Activated naive CD4-positive, alpha-beta T cell (primary cell): ENCODE measurements around the gene METTL24.

Experiments used
- DNase-seq, 4 experiments: peaks; one replicate each; lab custom pipeline; 2025; lab: John Stamatoyannopoulos, UW

Gene METTL24, protein sequence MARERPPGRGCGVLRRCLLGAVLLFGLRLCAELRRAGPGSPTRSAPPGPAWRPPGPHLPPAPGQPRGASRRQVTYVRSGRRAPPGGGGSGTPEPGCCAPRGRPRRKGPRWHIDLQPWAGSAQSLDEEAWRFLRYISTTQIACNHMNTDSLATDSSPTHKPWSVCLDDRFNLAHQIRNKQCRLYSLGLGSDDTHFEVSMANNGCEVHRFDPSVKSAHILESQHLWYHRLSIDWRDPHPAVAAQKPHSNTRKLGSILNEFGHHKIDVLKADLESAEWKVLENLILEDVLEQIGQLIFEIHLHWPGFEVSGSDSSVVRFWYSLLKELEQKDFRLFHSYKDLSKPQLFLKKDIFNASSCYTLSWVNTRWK

DNA sequence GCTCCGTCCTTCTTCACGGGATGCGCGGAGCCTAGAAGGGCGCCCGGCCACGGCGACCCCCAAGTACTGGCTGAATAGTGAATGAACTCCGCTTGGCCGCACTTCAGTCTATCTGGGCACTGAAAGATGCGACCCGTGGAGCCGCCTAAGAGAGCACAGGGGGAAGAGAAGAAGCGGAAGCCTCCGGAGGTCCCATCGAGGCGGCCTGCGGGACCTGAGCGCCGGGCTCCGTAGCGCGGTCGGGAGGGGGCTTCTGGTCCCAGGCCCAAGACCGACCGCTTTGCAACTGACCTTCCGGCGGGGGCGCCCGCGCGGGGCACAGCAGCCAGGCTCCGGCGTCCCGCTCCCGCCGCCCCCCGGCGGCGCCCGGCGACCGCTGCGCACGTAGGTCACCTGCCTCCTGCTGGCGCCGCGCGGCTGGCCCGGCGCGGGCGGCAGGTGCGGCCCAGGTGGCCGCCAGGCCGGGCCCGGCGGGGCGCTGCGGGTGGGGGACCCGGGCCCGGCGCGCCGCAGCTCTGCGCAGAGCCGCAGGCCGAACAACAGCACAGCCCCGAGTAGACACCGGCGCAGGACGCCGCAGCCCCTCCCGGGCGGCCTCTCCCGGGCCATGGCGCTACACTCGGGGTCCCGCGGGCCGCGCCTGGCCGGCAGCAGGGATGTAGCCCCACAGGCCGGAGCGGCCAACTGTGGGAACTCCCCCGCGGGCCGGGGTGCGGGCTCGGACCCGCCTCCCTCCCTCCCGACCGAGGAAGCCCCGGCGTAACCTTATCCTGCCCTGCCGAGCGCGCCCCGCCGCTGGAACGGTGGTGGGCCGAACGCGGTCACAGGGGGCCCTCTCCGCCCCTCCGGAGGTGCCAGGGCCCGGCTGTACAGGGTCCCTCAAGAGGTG lies at the start of gene METTL24:
METTL24 (minus strand) TSS at position 686 of the 889 bp plus-strand sequence; CDS start at position 609, 77 bp downstream.
- DNase-seq, result peak in 1 of 4 experiments; percentile 3

DNA sequence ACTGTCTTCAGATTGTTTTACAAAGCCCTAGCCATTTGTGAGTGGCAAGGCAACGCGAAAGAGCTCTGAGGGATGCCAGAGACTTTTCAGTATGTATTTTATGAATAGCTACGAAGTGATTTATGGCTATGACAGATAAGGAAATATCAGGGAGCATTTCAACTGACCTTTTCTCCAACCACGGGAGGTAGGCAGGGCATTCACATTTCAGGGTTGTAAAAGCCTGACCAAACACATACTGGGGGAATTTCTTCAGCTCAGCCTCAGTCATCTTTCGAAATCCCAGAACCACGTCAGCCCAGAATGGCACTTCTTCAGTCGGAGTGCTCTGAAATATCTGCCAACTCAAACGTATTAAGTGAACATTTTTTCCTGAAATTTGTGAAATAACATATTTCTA lies 46.5 kb upstream of the METTL24 start:
- DNase-seq, result no peak

DNA sequence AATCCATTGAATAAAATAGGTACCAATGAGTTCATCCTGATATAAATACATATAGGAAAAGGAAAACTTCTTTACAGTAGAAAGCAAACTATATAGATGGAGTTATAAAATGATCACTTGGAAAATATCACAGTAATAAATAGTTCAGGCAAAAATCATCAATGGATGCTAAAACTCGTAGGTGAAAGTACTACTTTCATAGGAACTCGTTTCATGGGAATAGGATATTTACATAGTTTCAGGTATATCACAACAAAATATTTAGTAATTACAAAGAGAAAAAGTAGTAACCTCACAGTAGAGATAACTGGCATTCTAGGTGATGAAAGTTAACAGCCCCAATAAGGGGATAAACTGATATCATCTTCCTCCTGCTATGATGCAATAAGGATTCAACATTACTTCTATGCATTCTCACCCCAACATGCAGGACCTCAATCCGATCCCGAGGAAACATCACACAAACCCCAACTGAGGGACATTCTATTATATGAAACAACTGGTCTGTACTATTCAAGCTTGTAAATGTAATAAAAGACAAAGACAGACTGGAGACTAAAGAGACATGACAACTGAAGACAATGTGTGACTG lies 43.5 kb upstream of the METTL24 start:
- no peak for DNase-seq

DNA sequence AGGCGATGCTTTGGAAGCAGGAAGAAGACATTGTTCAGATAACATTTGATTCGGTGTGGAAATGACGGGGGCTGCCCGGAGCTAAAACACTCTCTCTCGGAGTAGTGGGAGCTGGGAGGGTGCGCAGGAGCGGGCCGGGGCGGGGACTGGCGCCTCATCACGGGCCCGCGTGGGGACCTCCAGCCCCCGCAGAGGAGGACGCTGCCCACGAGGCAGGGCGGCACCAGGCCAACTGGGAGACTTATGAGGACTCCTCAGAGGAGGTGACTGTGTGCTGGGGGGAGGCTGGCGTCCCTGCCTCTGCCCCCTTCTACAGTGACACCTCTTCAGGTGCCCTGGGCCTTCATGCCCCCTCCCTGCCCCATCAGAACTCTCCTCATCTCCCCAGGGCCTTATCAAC lies 42.1 kb upstream of the METTL24 start:
- no peak for DNase-seq

DNA sequence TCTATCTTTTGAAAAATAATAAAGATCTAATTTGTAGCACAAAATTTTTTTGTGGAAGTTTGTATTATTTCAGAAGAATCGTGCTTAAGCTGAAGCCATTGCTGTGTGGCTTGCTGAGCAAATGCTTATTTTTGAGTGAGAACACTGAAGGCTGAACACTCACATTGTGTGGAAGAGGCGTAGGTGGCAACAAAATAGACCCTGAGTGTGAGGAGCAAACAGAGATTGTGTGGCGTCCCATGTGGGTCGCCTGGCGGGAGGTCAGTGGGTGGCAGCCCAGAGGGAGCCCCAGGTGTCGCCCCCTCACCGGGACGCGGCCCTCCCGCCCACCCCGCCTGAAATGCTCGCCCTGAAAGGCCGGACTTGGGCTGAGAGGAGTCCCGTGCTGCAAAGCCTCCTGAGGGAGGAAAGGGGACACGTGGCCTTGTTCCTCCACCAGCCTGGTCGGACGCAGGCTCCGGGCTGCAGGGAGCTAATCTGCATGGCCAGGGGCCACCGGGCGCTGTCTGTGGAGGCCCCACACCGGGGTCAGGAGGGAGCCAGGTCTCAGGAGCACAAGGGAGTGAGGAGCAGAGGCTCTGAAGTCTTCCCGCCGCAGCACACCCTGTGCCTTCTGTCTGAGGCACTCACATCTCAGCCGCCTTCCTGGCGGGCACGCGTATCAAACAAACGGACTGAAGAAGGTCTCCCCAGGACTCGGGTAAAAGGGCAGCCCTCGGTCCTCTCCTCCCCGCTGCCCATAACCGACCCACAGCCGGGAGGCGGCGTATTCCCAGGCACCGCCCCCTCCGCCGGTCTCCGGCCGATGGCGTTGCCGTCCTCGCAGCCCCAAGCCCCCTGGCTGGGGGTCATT lies 41.3 kb upstream of the METTL24 start:
- no peak for DNase-seq

DNA sequence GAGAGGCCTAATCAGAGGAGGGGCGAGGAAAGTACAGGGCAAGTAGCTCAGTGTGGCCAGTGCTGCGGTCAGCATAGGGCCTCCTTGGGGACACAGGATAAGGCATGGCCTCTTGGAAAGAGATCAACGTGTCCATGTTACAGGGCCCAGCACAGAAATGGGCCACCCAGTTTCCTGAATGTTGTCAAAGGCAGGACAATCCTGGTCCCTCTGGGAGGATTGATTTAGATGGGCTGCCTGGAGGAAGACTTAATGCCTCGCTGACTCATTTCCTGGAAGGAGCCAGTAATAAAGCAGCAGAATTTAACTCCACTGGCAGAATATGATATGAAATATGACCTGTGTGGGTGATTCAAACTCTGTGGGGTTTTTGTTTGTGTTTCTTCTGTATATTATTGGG lies 40.6 kb upstream of the METTL24 start:
- DNase-seq, result no peak

DNA sequence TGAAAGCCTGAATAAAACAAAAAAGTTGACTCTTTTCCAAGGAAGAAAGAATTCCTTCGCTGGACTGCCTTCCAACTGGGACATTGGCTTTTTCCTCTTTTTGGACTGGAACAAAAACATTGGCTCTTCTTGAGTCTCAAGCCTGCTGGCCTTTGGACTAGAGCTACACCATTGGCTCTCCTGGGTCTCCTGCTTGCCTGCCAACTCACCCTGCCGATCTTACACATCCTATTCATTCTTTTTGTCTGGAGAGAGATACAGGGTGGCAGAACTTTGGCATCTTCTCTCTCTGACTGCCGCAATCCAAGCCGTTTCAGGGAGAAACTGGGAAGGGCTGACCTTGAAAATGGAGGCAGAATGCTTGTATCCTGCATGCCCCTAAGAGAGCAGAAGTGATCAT lies 37.1 kb upstream of the METTL24 start:
- DNase-seq, result no peak

DNA sequence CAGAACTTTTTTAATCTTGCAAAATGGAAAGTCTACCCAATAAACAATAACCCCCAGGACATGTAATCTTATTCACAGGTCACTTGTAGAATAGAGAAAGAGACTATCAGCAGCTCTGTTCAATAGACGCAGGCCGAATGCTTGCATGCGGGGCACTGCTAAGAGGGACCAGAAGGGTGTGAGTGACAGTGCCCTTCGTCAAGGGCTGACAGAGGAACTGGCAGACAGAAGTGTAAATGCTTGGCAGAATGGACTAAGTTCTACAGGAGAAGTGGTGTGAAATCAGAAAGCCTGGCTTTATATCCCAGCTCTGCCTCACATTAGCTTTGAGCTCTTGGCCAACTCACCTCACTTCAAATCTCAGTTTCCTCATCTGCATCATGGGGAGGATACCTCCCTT lies 36.3 kb upstream of the METTL24 start:
- no peak for DNase-seq

DNA sequence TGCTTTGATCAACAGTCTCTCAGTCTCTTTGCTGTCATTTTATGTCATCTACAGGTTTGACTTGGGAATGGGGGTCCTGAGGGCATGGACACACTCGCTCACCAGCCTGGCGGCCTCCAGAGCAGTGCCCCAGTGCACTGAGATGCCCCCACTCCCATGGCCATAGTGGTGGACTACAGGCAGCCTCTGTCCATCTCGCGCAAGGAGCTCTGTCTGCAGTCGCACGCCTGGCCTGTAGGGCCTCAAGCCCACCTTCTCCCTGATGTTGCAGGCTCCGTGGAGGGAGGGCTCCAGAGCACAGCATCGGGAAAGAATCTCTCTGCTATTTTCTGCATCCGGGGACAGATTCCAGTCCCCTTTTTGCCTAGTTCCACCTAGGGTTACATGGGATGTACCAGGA lies 34.6 kb upstream of the METTL24 start:
- DNase-seq, result no peak

DNA sequence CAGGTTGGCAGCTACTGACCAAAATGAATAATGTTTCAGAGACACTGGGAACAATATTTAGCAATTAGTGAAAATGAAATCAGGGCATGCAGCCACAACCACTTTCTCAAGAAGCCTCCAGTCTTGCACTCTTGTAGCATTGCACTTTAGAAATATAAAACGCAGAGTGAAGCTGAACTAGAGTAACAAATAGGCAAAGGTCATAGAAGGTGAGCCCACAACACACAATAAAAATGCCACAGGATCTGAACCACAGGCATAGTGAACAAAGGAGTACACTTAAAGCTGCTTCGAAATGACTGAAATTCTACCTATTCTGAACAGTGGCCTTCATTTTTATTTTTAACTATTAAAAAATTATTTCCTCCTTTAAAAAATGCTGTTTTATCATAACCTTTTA lies 32.3 kb upstream of the METTL24 start:
- DNase-seq, result no peak

DNA sequence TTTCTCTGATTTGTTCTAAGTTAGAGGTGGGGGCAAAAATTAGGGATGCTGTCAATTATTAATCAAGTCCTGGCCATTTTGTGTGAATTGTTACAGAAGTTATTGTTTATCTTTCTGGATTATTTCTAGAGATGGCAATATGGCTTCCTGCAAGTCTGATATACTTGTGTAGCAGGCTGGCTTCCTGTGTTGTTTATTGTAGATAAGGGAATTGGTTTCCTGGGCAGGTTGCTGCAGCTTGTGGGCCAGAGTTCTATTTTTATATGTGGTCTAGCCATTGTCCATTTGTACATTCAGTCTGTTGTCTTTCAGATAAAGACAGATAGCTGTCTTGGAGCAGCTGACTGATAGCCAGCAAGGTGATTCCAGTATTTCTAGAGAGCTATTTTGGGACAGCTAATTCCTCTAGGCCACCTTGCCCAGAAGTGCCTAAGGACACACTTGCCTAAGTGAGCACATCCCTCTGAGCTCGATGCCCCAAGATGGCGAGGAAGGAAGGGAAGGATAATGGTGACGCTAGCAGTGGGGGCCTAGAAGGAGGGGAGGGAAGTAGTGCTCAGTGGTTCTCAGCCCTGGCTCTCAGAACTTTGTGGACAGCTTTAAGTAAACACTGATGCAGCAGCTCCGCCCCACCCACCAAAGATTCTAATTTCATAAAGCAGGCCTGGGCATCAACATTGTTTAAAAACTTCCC lies 31.7 kb upstream of the METTL24 start:
- DNase-seq, result no peak

DNA sequence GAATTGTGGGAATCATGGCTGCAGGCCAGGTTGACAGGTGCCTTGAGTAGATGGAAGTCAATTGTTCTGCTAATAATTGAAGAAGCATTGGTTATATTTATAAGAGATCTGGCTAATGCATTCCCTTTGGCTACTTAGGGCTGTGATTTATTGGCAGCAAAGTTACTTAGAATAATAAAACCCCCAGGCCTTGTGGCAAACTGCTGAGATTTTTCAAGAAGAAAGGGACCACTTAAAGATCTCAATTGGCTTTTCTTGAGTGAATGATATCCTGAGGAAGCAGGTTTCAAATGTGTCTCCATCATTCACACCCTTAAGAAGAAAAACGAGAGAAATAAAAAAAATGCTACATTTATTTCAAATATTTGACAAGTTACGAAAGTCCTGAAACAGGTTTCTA lies 29.8 kb upstream of the METTL24 start:
- no peak for DNase-seq

DNA sequence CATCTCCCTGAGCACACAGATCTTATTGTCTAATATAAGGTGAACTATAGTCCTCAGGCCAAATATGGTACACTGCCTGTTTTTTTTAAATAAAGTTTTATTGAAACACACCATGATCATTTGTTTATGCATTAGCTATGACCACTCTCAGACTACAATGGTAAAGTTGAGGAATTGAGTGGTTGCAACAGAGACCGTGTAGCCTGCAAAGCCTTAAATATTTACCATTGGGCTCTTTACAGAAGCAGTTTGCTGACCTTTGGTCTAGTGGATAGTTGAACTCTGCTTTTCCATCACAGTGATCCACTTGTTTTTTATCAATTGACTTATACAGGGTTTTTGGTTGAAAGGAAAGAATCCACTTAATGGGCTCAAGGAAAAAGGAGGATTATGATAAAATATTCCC lies 27.3 kb upstream of the METTL24 start:
- no peak for DNase-seq

DNA sequence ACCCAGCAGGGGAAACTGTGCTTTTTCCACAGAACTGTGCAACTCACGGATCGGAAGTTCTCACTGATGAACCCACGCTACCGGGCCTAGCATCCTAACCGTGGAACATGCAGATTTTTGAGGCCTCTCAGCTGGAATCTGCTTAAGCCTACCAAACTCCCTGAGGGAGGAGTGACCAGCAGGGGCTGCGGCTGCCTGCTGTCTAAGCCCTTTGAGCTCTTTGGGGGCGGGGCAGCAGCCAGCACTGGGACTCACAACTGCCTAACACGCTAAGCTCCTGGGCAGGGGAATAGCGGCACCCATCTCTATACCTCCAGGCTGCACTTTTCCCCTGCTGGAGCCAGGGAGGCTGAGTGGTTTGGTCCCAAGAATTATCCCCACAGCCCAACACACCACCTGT lies 20.4 kb upstream of the METTL24 start:
- DNase-seq, result no peak

DNA sequence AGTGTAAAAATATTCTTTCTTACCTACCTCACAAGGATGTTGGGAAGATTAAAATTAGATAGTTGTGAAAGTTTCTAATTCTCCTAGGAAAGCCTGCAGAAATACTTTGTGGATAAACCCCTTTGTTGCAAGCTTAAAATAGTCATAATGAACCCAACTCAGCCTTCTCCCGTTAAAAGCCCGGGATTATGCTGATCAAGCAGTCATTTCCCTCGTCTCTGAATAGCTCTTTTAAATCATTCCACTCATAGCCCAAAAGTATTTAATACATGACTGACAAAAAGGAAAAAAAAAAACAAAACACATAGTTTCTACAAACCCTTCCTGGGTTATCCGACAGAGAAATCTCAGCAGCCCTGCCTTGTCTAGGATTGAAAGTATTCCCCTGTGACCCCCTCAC lies 10.9 kb upstream of the METTL24 start:
- no peak for DNase-seq

DNA sequence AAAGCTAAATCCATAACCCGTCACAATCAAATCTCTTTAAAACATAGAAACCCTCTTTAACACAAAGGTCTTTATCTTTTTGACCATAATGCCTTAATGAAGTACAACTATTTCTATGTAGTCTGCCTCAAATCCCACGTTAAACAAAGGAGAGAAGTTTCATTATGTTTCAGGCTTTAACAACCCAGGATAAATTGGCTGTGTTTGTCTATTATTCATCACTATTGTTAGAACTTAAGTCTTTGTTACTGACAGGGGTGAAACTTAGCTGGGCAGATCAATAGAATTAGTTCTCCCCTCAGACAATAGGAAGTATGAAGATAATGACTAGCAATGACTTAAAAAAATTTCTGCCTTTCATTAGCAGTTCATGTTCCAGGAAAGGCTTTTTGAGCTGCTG lies 10.1 kb upstream of the METTL24 start:
- DNase-seq, result no peak

DNA sequence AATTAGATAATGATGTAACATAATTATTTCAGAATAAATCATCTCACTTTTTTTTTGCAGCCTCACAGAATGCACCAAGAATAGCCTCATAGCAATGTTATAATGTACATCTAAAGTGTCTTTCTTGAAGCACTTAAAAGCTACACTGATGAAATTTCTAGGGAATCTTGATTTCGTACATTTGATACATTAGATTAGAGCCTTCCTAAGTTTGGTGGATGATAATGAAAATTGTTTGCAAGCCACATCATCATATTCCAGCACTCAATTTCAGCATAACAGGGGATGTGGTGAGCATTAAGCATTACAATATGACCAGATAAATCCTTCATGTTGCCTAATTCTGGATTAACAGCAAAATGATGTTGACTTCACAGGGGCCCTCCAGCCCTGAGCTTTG lies 9.7 kb upstream of the METTL24 start:
- no peak for DNase-seq

DNA sequence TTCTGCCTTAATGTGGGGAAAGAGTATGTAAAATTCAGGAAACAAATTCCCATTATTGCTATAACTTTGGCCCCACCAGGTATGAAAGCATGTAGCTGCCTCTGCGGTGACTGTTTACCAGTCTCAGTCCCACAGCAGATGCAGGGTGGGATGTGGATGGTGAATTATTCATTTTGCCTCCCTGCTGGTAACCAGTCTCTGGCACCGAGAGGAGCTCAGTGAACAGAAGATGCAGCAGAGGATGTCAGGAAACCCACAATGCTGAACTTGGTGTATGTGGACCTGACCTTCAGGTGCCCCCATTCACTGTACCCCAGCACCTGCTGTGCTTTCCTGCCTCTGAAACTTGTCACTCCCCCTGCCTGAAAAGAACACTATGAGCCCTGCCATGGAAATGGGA lies 8.8 kb upstream of the METTL24 start:
- DNase-seq, result no peak

DNA sequence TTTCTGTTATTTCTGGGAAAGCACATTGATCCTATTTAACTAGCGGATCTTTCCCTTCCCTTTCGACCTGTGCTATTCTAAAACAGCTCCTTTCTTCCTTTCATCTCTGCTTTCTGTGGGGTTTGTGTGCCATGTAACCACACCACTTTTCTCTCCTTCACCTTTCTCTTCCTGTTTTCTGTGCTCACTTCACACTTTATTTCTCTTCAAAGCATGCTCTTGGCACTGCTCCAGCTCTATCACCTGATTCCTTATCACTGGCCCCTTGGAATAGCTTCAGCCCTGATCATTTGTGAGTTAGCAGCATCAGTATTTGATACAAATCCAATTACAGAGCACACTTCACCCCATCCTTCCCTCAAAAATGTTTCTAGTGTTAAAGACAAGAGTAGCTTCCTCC lies 8.1 kb upstream of the METTL24 start:
- DNase-seq, result no peak

DNA sequence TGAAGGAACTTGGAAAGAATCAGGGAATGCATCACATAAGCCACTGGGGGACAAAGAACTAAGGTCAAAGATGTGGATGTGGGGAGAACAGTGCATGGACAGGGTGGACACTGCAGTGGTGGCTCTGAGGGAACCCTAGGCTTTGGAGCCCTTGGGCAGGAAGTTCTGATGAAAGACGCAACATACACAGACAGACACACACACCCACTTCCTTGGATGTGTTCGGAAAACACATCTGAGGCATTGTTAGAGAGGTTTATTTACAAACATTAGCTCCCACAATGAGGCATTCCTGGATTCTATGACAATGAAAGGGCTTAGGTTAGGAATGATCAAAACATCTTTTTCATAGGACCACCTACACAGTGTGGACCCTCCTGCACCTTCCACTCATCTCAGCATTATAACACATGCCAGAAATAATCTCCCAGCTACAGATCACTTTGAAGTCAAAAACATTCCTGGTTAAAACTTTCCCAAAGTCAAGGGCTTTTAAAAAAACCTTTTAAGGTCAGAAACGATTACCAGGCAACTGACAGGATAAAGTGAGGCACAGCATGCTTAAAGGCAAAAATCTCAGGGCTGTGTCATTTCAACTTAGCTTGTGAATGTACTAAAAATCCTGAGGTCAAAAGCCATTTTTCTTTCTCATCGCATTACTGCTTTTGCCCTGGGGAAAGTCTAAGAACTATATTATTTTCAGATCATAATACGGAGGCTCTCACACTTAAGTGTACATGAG lies 6.4 kb upstream of the METTL24 start:
- DNase-seq, result no peak

DNA sequence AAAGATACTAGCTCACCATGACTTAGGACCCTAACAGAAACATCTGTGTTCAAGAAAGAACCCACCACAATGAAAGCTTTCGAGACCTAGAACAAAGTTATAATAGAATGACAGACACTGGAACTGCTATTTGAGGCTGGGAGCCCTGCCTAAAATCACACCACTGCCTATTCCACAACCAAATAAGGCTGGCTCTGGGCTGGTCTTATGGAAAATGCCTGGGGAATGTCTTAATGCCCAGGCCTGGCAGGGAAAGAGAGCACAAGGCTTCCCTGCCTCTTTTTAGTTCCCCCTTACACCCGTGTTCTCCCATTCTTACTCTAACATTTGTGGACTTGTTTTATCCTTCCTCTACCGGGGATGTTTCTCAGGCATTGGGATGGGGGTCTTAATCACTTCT lies 5.6 kb upstream of the METTL24 start:
- no peak for DNase-seq
